MCF 10A (cell line): ENCODE measurements around the gene TTC33. TPM values are rescaled to one million over a fixed set of nuclear protein-coding genes. Genes with fewer than 3 reads are reported as not detected.

ENCODE experiments used
- BruUV-seq: library from RNA; stranded (reverse); fragments of 400-500 nt; replicated peaks from 2 replicates; lab custom pipeline; 2021; lab: Mats Ljungman, UMichigan
- CTCF ChIA-PET: fragments of 300-600 bp; sonication (Branson Sonifier 250); formaldehyde crosslinking; extraction: SDS; loops from one replicate; lab custom pipeline; 2021; ENCODE audit warnings: antibody characterized with exemption, inconsistent platforms; lab: Yijun Ruan, JAX
- POLR2A ChIA-PET: fragments of 300-600, 350-650 bp; sonication (Branson Sonifier 250); formaldehyde crosslinking; extraction: SDS; loops from one replicate; lab custom pipeline; 2020; ENCODE audit warnings: antibody characterized with exemption, inconsistent platforms; lab: Yijun Ruan, JAX
- DNase-seq: peaks from one replicate; pipeline ENCODE4 v3.0.0-alpha.2; 2018; ENCODE audit not compliant: unreplicated experiment
- H3K27ac Mint-ChIP-seq: one replicate; pipeline ENCODE4 v1.8.0; 2022; ENCODE audit warnings: mild to moderate bottlenecking, low read depth, mixed read lengths; ENCODE audit not compliant: unreplicated experiment
- H3K27me3 Mint-ChIP-seq: one replicate; pipeline ENCODE4 v1.8.0; 2022; ENCODE audit warnings: mixed read lengths; ENCODE audit not compliant: insufficient read depth, unreplicated experiment
- H3K36me3 Mint-ChIP-seq: one replicate; pipeline ENCODE4 v1.8.0; 2022; ENCODE audit warnings: mild to moderate bottlenecking, moderate library complexity, mixed read lengths; ENCODE audit not compliant: insufficient read depth, unreplicated experiment
- H3K4me1 Mint-ChIP-seq: one replicate; pipeline ENCODE4 v1.8.0; 2022; ENCODE audit warnings: mixed read lengths; ENCODE audit not compliant: insufficient read depth, unreplicated experiment
- H3K4me3 Mint-ChIP-seq: one replicate; pipeline ENCODE4 v1.8.0; 2022; ENCODE audit warnings: mild to moderate bottlenecking, moderate library complexity, mixed read lengths; ENCODE audit not compliant: unreplicated experiment
- H3K9me3 Mint-ChIP-seq: one replicate; pipeline ENCODE4 v1.8.0; 2022; ENCODE audit warnings: mixed read lengths; ENCODE audit not compliant: unreplicated experiment
- intact Hi-C: fragments of 100-400 bp; cut with micrococcal nuclease; formaldehyde crosslinking; loops from 2 replicates; pipeline ENCODE4 v1.14.1; 2022
- total RNA-seq: library from RNA; stranded (reverse); gene quantifications from 2 replicates; pipeline ENCODE4 v1.2.3, GENCODE V29; 2022
- TF ChIP-seq, protein P1 (sequence below): fragments of 200-600 bp; IDR thresholded peaks from one replicate; pipeline ENCODE4 v1.8.0; 2022; ENCODE audit warnings: antibody characterized with exemption, mild to moderate bottlenecking; ENCODE audit not compliant: unreplicated experiment

TTC33 gene
- total RNA-seq, 1 experiment from 2014 or later = 13.3 TPM

DNA sequence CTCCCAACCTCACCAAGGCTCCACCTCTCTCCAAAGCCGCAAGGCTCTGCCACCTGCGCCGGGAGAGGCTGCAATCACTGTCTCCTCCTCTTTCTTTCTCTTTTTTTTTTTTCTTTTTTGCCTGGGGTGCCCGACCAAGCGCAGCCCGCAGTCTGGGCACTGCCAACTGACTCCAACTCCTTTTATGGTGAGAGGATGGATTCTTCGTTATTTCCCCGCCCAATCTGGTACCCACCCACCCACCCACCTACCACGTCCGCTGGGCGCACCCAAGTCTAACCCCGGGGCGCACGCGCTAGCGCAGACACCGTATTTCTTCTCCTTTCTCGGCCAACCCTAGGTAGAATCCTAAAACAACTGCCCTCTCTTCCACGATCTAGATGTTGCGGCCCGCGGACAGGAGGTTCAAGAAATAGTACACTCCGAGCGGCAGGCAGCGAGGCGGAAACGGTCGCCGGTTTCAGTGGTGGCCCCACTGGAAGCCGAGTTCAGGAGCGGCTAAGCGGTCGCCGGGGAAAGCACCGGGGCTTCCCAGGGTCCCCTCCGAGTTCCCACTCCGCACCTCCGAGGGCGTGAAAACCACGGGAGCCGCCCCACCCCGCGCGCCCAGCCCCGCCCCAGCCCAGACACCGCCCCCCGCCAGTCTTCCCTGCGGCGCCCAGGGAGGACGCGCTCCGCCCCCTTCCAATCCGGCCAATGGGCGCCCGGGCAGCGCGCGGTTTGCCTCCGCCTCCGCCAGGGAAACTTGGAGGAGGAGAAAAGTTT, 76.4 kb downstream of the TTC33 start:
- POLR2A ChIA-PET = interaction anchor here (0.6 to 2.3 kb wide), 19 partner anchors 59 to 1080 kb away, joined by 3 to 6 read pairs (median 3); partner anchors contain the start of genes RPL37 and TTC33
- CTCF ChIA-PET = interaction anchor here (0.6 to 4.2 kb wide), 7 partner anchors 10 to 965 kb away, joined by 3 to 25 read pairs (median 5); no protein-coding TSS in a partner anchor
- TF ChIP-seq, protein P1, sequence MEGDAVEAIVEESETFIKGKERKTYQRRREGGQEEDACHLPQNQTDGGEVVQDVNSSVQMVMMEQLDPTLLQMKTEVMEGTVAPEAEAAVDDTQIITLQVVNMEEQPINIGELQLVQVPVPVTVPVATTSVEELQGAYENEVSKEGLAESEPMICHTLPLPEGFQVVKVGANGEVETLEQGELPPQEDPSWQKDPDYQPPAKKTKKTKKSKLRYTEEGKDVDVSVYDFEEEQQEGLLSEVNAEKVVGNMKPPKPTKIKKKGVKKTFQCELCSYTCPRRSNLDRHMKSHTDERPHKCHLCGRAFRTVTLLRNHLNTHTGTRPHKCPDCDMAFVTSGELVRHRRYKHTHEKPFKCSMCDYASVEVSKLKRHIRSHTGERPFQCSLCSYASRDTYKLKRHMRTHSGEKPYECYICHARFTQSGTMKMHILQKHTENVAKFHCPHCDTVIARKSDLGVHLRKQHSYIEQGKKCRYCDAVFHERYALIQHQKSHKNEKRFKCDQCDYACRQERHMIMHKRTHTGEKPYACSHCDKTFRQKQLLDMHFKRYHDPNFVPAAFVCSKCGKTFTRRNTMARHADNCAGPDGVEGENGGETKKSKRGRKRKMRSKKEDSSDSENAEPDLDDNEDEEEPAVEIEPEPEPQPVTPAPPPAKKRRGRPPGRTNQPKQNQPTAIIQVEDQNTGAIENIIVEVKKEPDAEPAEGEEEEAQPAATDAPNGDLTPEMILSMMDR = no peak
- peaks cover 6% of the 10 kb centered on the region for H3K36me3 Mint-ChIP-seq
- H3K27me3 Mint-ChIP-seq = no peaks in the 10 kb centered on the region
- peaks cover 60% of the 10 kb centered on the region for H3K4me1 Mint-ChIP-seq
- H3K9me3 Mint-ChIP-seq = no peaks in the 10 kb centered on the region
- H3K4me3 Mint-ChIP-seq = peak overlapping the region; percentile 91
- DNase-seq = peak; percentile 96
- no TSS peak for BruUV-seq
- intact Hi-C loops = loop anchor here (2.0 to 5.0 kb wide), 6 partner anchors 77 to 513 kb away; no protein-coding TSS in a partner anchor
- peak overlapping the region; percentile 97 for H3K27ac Mint-ChIP-seq

DNA sequence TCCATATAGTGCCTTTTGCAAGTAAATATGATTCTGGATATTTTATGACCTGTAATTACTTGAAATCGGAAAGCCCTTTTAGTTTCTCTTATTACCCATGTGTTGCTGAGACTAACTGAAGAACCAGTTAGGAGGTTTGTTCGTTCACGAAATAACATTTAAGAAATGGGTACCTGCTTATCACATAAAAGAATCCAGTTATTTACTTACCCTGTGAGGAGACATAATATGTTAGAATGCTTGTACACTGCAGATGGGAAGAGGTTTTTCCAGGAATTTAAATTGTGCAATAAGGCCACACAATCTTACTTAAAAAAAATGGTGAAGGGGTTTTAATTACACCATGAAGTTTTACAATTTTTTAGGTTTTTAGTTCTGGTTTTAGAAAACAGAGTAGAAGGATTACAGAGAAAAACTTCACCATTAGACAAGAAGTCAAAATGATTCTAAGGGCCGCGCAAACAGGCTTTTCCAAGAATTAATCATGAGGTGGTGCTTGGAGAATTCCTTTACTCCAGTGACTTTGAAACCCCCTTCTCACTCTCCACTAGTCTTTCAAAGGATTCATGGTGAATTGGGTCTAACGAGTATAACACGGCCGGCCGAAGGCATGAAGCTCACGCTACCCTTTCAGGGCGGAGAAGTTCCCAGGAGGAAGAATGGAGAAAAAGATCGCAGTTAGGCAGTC, 77.2 kb downstream of the TTC33 start:
- intact Hi-C loops = loop anchor here (2.0 to 5.0 kb wide), 6 partner anchors 76 to 512 kb away; no protein-coding TSS in a partner anchor
- Mint-ChIP-seq H3K27ac (peak overlapping the region; percentile 97), H3K4me3 (peak overlapping the region; percentile 91), H3K36me3 (peaks cover 6% of the 10 kb centered on the region), H3K27me3 (no peaks in the 10 kb centered on the region), H3K4me1 (peaks cover 55% of the 10 kb centered on the region), H3K9me3 (no peaks in the 10 kb centered on the region)
- POLR2A ChIA-PET = interaction anchor here (0.7 to 2.6 kb wide), 6 partner anchors 76 to 744 kb away, joined by 3 to 9 read pairs (median 4); no protein-coding TSS in a partner anchor
- CTCF ChIA-PET = interaction anchor here (0.6 kb wide), 1 partner anchor 699 kb away, joined by 3 read pairs; no protein-coding TSS in a partner anchor
- DNase-seq = no peak
- TF ChIP-seq, protein P1 = no peak
- BruUV-seq = TSS peak; percentile 94

DNA sequence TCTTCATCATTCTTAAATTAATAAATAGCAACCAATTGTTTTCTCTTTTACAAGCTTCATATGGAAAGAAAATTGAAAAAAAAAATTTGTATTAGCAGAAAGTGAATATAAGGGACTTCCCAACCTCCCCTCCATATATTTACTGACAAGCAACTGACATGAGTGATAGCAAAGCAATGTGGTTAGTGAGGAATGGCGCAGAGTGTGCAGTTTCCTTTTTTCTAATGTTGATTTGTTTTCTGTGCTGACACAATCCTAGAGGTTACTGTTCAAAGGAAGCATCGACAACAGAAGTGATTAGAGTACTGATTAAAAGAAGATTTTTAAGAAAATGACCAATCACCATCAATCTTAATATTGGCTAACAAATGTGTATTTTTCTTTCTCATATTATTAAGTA, 77.7 kb downstream of the TTC33 start:
- peaks cover 6% of the 10 kb centered on the region for H3K36me3 Mint-ChIP-seq
- H3K27me3 Mint-ChIP-seq = no peaks in the 10 kb centered on the region
- H3K4me1 Mint-ChIP-seq = peaks cover 51% of the 10 kb centered on the region
- TF ChIP-seq, protein P1 = no peak
- DNase-seq = peak; percentile 39
- ChIA-PET CTCF (interaction anchor here (0.6 to 0.9 kb wide), 4 partner anchors 24 to 1026 kb away, joined by 3 to 4 read pairs (median 4); no protein-coding TSS in a partner anchor), POLR2A (interaction anchor here (0.7 to 2.6 kb wide), 19 partner anchors 11 to 1606 kb away, joined by 3 to 9 read pairs (median 4); partner anchors contain the start of gene RIMOC1)
- intact Hi-C loops = loop anchor here (2.0 to 5.0 kb wide), 6 partner anchors 76 to 511 kb away; no protein-coding TSS in a partner anchor
- BruUV-seq = no TSS peak
- no peaks in the 10 kb centered on the region for H3K9me3 Mint-ChIP-seq
- H3K4me3 Mint-ChIP-seq = peak overlapping the region; percentile 91
- H3K27ac Mint-ChIP-seq = peak overlapping the region; percentile 97
